Measurements from ENCODE around the gene ATP9A. TPM values are rescaled to one million over a fixed set of nuclear protein-coding genes. Genes with fewer than 3 reads are reported as not detected.

Gene ATP9A
- total RNA-seq, 1 donor from 2014 or later, result 25.2 TPM

- intact Hi-C loops (cut with micrococcal nuclease), result loop anchor here (10.0 kb wide), 1 partner anchor 455 kb away; no protein-coding TSS in a partner anchor
These were observed 138.7 kb downstream of the ATP9A start for GRCh38 chr20:51629399-51630058.

GRCh38 chr20:51628533-51629398 lies 139.4 kb downstream of the ATP9A start:
- H3K27ac ChIP-seq (replicated peaks), result peak overlapping the region; percentile 19
- intact Hi-C loops (cut with micrococcal nuclease), result no loop called here
- H3K36me3 ChIP-seq, result peaks cover 10% of the 10 kb centered on the region
- no peaks in the 10 kb centered on the region for H3K9me3 ChIP-seq (replicated peaks)
- H3K4me3 ChIP-seq, result no peak overlapping the region
- no peaks in the 10 kb centered on the region for H3K27me3 ChIP-seq (ENCODE audit: low read depth)
- no peak for DNase-seq
- no peak for TF ChIP-seq CTCF (IDR thresholded peaks at IDR 0.05; ENCODE audit: borderline replicate concordance)
- peaks cover 44% of the 10 kb centered on the region for H3K4me1 ChIP-seq

More at GRCh38 chr20:51629399-51630058, 138.7 kb downstream of the ATP9A start:
- Histone ChIP-seq H3K9me3 (replicated peaks) (no peaks in the 10 kb centered on the region), H3K4me1 (peaks cover 51% of the 10 kb centered on the region), H3K4me3 (no peak overlapping the region), H3K36me3 (peaks cover 10% of the 10 kb centered on the region), H3K27ac (replicated peaks) (peak overlapping the region; percentile 86), H3K27me3 (ENCODE audit: low read depth) (no peaks in the 10 kb centered on the region)
- TF ChIP-seq CTCF (IDR thresholded peaks at IDR 0.05; ENCODE audit: borderline replicate concordance), result no peak
- DNase-seq, result no peak

GRCh38 chr20:51627586-51627985 lies 140.6 kb downstream of the ATP9A start:
- DNase-seq, result no peak
- TF ChIP-seq CTCF (IDR thresholded peaks at IDR 0.05; ENCODE audit: borderline replicate concordance), result no peak
- no peaks in the 10 kb centered on the region for H3K27me3 ChIP-seq (ENCODE audit: low read depth)
- no peak overlapping the region for H3K4me3 ChIP-seq
- H3K36me3 ChIP-seq, result peaks cover 10% of the 10 kb centered on the region
- intact Hi-C loops (cut with micrococcal nuclease), result no loop called here
- peaks cover 39% of the 10 kb centered on the region for H3K4me1 ChIP-seq
- no peaks in the 10 kb centered on the region for H3K9me3 ChIP-seq (replicated peaks)
- no peak overlapping the region for H3K27ac ChIP-seq (replicated peaks)

- Histone ChIP-seq H3K27ac (replicated peaks) (no peak overlapping the region), H3K9me3 (replicated peaks) (no peaks in the 10 kb centered on the region), H3K4me1 (peaks cover 17% of the 10 kb centered on the region), H3K36me3 (peaks cover 10% of the 10 kb centered on the region), H3K27me3 (ENCODE audit: low read depth) (no peaks in the 10 kb centered on the region), H3K4me3 (no peak overlapping the region)
- no peak for TF ChIP-seq CTCF (IDR thresholded peaks at IDR 0.05; ENCODE audit: borderline replicate concordance)
- no peak for DNase-seq
- intact Hi-C loops (cut with micrococcal nuclease), result no loop called here
These were observed 143.1 kb downstream of the ATP9A start for GRCh38 chr20:51625105-51625504.

- Histone ChIP-seq H3K36me3 (peaks cover 10% of the 10 kb centered on the region), H3K4me1 (peaks cover 9% of the 10 kb centered on the region), H3K9me3 (replicated peaks) (no peaks in the 10 kb centered on the region), H3K4me3 (no peak overlapping the region), H3K27ac (replicated peaks) (no peak overlapping the region), H3K27me3 (ENCODE audit: low read depth) (no peaks in the 10 kb centered on the region)
- DNase-seq, result peak; percentile 39
- peak; percentile 72 for TF ChIP-seq CTCF (IDR thresholded peaks at IDR 0.05; ENCODE audit: borderline replicate concordance)
- intact Hi-C loops (cut with micrococcal nuclease), result no loop called here
These were observed 143.9 kb downstream of the ATP9A start for GRCh38 chr20:51624157-51624731.
